Measurements from ENCODE around the gene ZNF785. TPM values are rescaled to one million over a fixed set of nuclear protein-coding genes. Genes with fewer than 3 reads are reported as not detected.

Gene ZNF785
- total and polyA plus RNA-seq, 2 of the 13 experiments (the other 11 are each of a cell fraction or from before 2014, with no cell fraction given), result 0.01 TPM; not detected in 1

- no peak for TF ChIP-seq RBM22 (optimal IDR thresholded peaks at IDR 0.05; ENCODE audit: low read length)
- 0 out of 2 replicates have a peak, but pooled peaks have one; percentile 6 for TF ChIP-seq ZNF143 (CRISPR knock-in tag; IDR thresholded peaks at IDR 0.05)
- no peak for TF ChIP-seq CENPBD1 (CRISPR knock-in tag; IDR thresholded peaks at IDR 0.05; ENCODE audit: borderline replicate concordance, low read depth)
- TF ChIP-seq TAF1 (CRISPR knock-in tag; IDR thresholded peaks at IDR 0.05), result peak; percentile 83
- TF ChIP-seq MBD4 (IDR thresholded peaks at IDR 0.05; ENCODE audit: borderline replicate concordance, low read length), result no peak
- TF ChIP-seq TP53 (CRISPR knock-in tag; conservative IDR thresholded peaks at IDR 0.05), result no peak; the same call in 1 of the 2 replicates
- no peak for TF ChIP-seq CERS6 (CRISPR knock-in tag; IDR thresholded peaks at IDR 0.05)
- peak; percentile 28 for TF ChIP-seq NCOA2 (CRISPR knock-in tag; IDR thresholded peaks at IDR 0.05)
- no peak for TF ChIP-seq SUZ12 (IDR thresholded peaks at IDR 0.05; ENCODE audit: low read depth, low read length)
- TF ChIP-seq NPAS2 (CRISPR knock-in tag; IDR thresholded peaks at IDR 0.05; ENCODE audit: borderline replicate concordance), result no peak
- TF ChIP-seq ZNF570 (CRISPR knock-in tag; IDR thresholded peaks at IDR 0.05; ENCODE audit: borderline replicate concordance), result 0 out of 2 replicates have a peak, but pooled peaks have one; percentile 69
- no peak for TF ChIP-seq TEF (CRISPR knock-in tag; IDR thresholded peaks at IDR 0.05)
- TF ChIP-seq MTERF4 (CRISPR knock-in tag; IDR thresholded peaks at IDR 0.05), result no peak
- peak; percentile 35; the same call in 1 of the 2 replicates for TF ChIP-seq NR0B2 (CRISPR knock-in tag; IDR thresholded peaks at IDR 0.05)
- TF ChIP-seq MATR3 (CRISPR knock-in tag; IDR thresholded peaks at IDR 0.05), result 0 out of 2 replicates have a peak, but pooled peaks have one; percentile 29
- no peak for TF ChIP-seq ZKSCAN5 (CRISPR knock-in tag; IDR thresholded peaks at IDR 0.05)
- TF ChIP-seq ZNF260 (CRISPR knock-in tag; IDR thresholded peaks at IDR 0.05; ENCODE audit: borderline replicate concordance, low read depth), result no peak
- TF ChIP-seq ZFP62 (CRISPR knock-in tag; IDR thresholded peaks at IDR 0.05), result no peak
- TF ChIP-seq ZNF703 (CRISPR knock-in tag; IDR thresholded peaks at IDR 0.05; ENCODE audit: borderline replicate concordance), result peak; percentile 40; the same call in 1 of the 2 replicates
- TF ChIP-seq ETV6 (CRISPR knock-in tag; conservative IDR thresholded peaks at IDR 0.05), result no peak
- no peak for TF ChIP-seq NR3C1 (CRISPR knock-in tag; IDR thresholded peaks at IDR 0.05)
- TF ChIP-seq ATF7-NPFF (CRISPR knock-in tag; IDR thresholded peaks at IDR 0.05; ENCODE audit: low read depth), result peak; percentile 67; the same call in 1 of the 2 replicates
- no peak for TF ChIP-seq SMC3 (IDR thresholded peaks at IDR 0.05; ENCODE audit: low read length)
- 0 out of 2 replicates have a peak, but pooled peaks have one; percentile 19 for TF ChIP-seq ZNF263 (CRISPR knock-in tag; IDR thresholded peaks at IDR 0.05)
- TF ChIP-seq SP5 (CRISPR knock-in tag; IDR thresholded peaks at IDR 0.05; ENCODE audit: borderline replicate concordance, low read depth), result peak; percentile 93
- peak; percentile 70; the same call in 1 of the 2 replicates for TF ChIP-seq ZFP82 (CRISPR knock-in tag; IDR thresholded peaks at IDR 0.05; ENCODE audit: borderline replicate concordance)
- TF ChIP-seq ELF1 (CRISPR knock-in tag; IDR thresholded peaks at IDR 0.05), result peak; percentile 89
- peak; percentile 18; the same call in 1 of the 2 replicates for TF ChIP-seq BRCA1 (CRISPR knock-in tag; IDR thresholded peaks at IDR 0.05)
These were observed 27.3 kb downstream of the ZNF785 start, which contains the start of gene ZNF764 (continued) for GRCh38 chr16:30557957-30558788.
